ENCODE data around the gene NACC1. TPM values are rescaled to one million over a fixed set of nuclear protein-coding genes. Genes with fewer than 3 reads are reported as not detected.
A peak's percentile ranks its signal among the peaks of the same experiment; 100 is the strongest.

NACC1 gene
- 10 to 100 TPM; 41.2 to 48.7 (median 43.4) TPM for total RNA-seq
- total RNA-seq (2013) = 19.2 TPM

GRCh38 chr19:13117772-13118423 lies at the start of gene NACC1:
NACC1 (plus strand) TSS chr19:13118264; CDS start chr19:13135208, 16,944 bp downstream.
- ATAC-seq = peak; percentile 77 to 92 (median 81)
- H3K27me3 Mint-ChIP-seq (ENCODE audit: low read depth in 2 of 2) = no peaks in the 10 kb centered on the region
- no peaks in the 10 kb centered on the region for H3K36me3 Mint-ChIP-seq

GRCh38 chr19:13069415-13070359 lies 48.4 kb upstream of the NACC1 start:
- Mint-ChIP-seq H3K27me3 (ENCODE audit: low read depth in 2 of 2) (peaks cover 8 to 13% of the 10 kb centered on the region in 2 donors), H3K36me3 (no peaks in the 10 kb centered on the region), H3K4me1 (no peaks in the 10 kb centered on the region), H3K9me3 (no peaks in the 10 kb centered on the region), H3K4me3 (no peak overlapping the region), H3K27ac (no peak overlapping the region)
- ATAC-seq (no peak), DNase-seq (no peak)
- no peak for TF ChIP-seq CTCF (IDR thresholded peaks at IDR 0.05)
- no peak overlapping the region for H3K4me3 ChIP-seq (ENCODE audit: low read length)
- WGBS (ENCODE audit: insufficient coverage) = 60% methylated on average over 20 of the region's 20 CpGs
- H3K27me3 ChIP-seq (ENCODE audit: control insufficient read depth, insufficient read depth, low read length) = no peaks in the 10 kb centered on the region
- no peaks in the 10 kb centered on the region for H3K9me3 ChIP-seq (ENCODE audit: control insufficient read depth, insufficient read depth, low read length)
- H3K27ac ChIP-seq (ENCODE audit: low read length) = no peak overlapping the region
- H3K4me1 ChIP-seq (ENCODE audit: control insufficient read depth, insufficient read depth, low read length) = no peaks in the 10 kb centered on the region
- no peaks in the 10 kb centered on the region for H3K36me3 ChIP-seq (ENCODE audit: control insufficient read depth, insufficient read depth, low read length)
- intact Hi-C loops (cut with micrococcal nuclease) = no loop called here

More at GRCh38 chr19:13117772-13118423, at the start of gene NACC1:
- 3% methylated on average over 65 of the region's 65 CpGs for WGBS (ENCODE audit: insufficient coverage)
- H3K27ac ChIP-seq (ENCODE audit: low read length) = peak within 1 kb of the TSS; percentile 55
- Mint-ChIP-seq H3K4me1 (peaks cover 51 to 65% of the 10 kb centered on the region in 2 donors), H3K27ac (peak within 1 kb of the TSS; percentile 88 to 93), H3K9me3 (no peaks in the 10 kb centered on the region), H3K4me3 (peak within 1 kb of the TSS; percentile 99)
- H3K36me3 ChIP-seq (ENCODE audit: control insufficient read depth, insufficient read depth, low read length) = peaks cover 5% of the 10 kb centered on the region
- intact Hi-C loops (cut with micrococcal nuclease) = loop anchor here (2.0 kb wide), 1 partner anchor 15 kb away; the partner anchor contains the start of gene LYL1
- no peak for TF ChIP-seq CTCF (IDR thresholded peaks at IDR 0.05)
- no peaks in the 10 kb centered on the region for H3K9me3 ChIP-seq (ENCODE audit: control insufficient read depth, insufficient read depth, low read length)
- peak within 1 kb of the TSS; percentile 74 for H3K4me3 ChIP-seq (ENCODE audit: low read length)
- DNase-seq = peak; percentile 86 to 92
- peaks cover 65% of the 10 kb centered on the region for H3K4me1 ChIP-seq (ENCODE audit: control insufficient read depth, insufficient read depth, low read length)
- H3K27me3 ChIP-seq (ENCODE audit: control insufficient read depth, insufficient read depth, low read length) = no peaks in the 10 kb centered on the region

GRCh38 chr19:13070425-13071140 lies 47.5 kb upstream of the NACC1 start:
- no peak for TF ChIP-seq CTCF (IDR thresholded peaks at IDR 0.05)
- Histone ChIP-seq H3K4me1 (ENCODE audit: control insufficient read depth, insufficient read depth, low read length) (no peaks in the 10 kb centered on the region), H3K9me3 (ENCODE audit: control insufficient read depth, insufficient read depth, low read length) (no peaks in the 10 kb centered on the region), H3K36me3 (ENCODE audit: control insufficient read depth, insufficient read depth, low read length) (no peaks in the 10 kb centered on the region), H3K27ac (ENCODE audit: low read length) (no peak overlapping the region), H3K4me3 (ENCODE audit: low read length) (no peak overlapping the region), H3K27me3 (ENCODE audit: control insufficient read depth, insufficient read depth, low read length) (no peaks in the 10 kb centered on the region)
- Mint-ChIP-seq H3K27me3 (ENCODE audit: low read depth in 2 of 2) (peaks cover 8 to 13% of the 10 kb centered on the region in 2 donors), H3K9me3 (no peaks in the 10 kb centered on the region), H3K36me3 (no peaks in the 10 kb centered on the region), H3K27ac (no peak overlapping the region), H3K4me1 (no peaks in the 10 kb centered on the region), H3K4me3 (no peak overlapping the region)
- DNase-seq (no peak), ATAC-seq (no peak)
- intact Hi-C loops (cut with micrococcal nuclease) = no loop called here
- WGBS (ENCODE audit: insufficient coverage) = 91% methylated on average over 32 of the region's 32 CpGs
